GM19468 (cell line): ENCODE measurements around the gene ZFYVE9.
"Not testable (repeated sequence)": the region's sequence is repeated elsewhere in the genome, so short reads cannot be mapped to it uniquely, and the experiment has no call there.

Source experiments
- ATAC-seq: cut with Tn5 transposase; IDR thresholded peaks from one replicate; pipeline ENCODE4 v1.9.1; 2021; ENCODE audit warnings: mild to moderate bottlenecking, moderate library complexity, moderate number of reproducible peaks; ENCODE audit not compliant: unreplicated experiment; ENCODE audit errors: extremely low read depth

Gene ZFYVE9

DNA sequence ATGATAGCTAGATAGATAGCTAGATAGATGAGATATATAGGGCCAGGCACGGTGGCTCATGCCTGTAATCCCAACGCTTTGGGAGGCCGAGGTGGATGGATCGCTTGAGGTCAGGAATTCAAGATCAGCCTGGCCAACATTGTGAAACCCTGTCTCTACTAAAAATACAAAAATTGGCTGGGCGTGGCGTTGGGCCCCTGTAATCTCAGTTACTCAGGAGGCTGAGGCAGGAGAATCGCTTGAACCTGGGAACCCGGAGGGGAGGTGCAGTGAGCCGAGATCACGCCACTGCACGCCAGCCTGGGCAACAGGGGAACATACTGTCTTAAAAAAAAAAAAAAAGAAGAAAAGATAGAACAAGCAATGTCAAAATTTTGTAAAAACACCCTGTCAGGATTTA, 8.6 kb downstream of the ZFYVE9 start:
- not testable (repeated sequence) for ATAC-seq

DNA sequence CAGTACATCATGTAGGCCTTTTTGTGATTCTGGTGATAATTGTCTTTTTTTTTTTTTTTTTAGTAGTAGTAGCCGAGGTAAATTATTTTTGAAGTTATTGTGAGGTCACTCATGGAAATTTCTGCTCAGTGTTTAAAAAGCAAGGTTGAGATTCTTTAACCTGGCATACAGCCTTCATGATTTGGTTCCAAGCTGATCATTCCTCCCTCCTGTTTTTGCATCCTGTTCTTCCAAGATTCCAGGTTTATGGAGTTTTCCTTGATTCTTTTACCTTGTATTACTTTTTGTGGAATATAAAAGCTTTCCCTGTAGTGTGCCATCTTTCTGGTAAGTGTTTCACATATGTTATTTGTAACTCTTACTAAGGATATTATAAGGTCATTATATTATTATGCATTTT, 9.1 kb downstream of the ZFYVE9 start:
- no peak for ATAC-seq

DNA sequence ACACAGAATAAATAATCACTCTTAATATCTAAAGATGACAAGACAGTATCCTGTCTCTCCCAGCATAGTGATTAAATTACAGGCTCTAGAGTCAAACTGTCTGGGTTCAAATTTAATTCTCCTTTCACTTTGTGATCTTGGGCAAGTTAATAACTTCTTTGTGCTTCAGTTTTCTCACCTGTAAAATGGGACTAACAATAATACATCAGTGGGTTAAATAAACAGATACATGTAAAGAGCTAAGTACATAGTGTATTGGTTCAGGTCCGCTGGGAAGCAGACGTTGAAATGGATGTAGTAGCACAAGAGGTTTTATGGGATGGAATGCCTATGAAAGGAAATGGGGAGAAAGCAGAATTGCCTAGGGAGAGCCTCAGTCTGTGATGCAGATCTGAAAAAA, 10.7 kb downstream of the ZFYVE9 start:
- no peak for ATAC-seq

DNA sequence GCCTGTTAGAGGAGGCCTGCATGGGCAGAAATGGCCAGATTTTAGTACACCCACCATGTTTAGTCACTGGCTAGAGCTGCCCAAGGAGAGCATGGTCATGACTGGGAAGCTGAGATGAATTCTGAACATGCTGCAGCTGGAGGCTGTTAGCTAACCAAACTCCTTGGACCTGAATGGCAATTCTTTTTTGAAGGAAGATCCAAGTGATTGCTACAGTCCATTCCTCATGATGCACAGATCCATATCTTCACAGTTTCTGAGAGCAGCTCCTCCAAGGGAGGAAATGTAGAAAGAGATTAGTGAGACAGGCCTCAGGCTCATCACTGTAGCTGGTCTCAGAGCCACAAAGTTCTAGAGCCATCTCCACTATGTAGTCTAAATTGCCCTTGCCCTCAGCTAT, 11.1 kb downstream of the ZFYVE9 start:
- no peak for ATAC-seq

DNA sequence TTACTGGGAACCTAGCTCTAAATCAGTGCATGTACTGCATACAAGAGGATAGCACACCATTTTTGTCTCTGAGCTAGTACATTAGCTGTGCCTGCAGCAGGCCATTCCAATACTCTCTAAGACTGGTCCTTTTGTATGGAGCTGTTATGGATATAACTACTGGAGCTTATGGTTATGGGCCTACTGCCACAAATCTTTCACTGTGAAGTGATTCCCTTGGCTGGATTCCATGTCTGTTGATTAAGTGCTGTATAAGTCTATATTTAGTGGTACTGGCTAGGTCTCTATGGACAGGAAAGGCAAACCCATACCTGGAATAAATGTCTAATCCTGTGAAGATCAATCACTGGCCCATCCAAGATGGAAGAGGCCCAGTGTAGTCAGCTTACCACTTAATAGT, 12.0 kb downstream of the ZFYVE9 start:
- no peak for ATAC-seq

DNA sequence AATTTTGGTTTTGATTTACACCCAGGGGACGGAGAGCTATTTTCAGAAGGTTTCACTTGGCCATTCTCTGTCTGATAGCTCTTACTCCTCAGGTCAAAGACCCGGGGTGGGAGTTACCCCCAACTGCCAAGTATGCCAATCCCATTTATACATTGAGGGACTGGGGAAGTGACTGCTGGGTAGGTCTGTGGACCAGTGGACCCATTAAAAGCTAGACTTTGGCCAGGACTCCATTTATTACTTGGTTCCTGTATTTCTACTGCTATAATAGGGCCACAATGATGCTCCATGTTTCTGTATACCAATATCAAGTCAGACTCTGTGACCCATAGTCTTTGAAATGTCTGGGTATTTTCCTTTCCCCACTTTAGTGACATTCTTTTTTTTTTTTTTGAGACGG, 14.6 kb downstream of the ZFYVE9 start:
- ATAC-seq: no peak

DNA sequence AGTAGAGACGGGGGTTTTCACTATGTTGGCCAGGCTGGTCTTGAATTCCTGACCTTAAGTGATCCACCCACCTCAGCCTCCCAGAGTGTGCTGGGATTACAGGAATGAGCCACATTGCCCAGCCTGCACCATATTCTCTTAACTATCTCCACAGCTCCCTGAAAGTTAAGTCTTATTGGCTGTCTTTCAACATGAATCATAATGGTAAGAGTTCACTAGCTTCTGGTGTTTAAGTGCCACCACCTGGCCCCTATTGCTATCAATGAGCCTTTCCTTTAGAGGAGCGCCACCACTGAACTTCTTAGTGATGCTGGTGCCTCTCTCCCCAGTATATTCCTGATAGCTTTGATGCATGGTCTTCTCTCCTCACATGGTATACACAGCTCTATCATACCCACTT, 15.7 kb downstream of the ZFYVE9 start:
- no peak for ATAC-seq

DNA sequence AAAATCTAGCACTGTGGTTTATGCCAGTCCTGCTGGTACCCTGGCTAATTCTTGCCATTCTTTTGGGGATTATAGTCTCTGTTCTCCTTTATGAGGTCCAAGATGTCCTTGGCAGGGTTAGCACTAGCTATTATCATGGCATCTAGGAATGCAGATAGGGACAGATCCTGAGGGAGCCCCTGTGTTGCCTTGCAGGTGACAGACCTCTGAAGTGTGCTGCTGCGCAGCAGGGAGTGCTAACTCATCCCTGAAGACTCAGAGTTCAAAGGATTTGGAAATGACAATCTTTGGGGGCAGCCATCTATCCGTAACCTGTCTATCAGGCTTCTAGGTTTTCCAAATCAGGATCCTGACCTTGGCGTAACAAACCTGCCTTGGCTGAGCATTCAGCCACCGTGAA, 16.3 kb downstream of the ZFYVE9 start:
- ATAC-seq: no peak

DNA sequence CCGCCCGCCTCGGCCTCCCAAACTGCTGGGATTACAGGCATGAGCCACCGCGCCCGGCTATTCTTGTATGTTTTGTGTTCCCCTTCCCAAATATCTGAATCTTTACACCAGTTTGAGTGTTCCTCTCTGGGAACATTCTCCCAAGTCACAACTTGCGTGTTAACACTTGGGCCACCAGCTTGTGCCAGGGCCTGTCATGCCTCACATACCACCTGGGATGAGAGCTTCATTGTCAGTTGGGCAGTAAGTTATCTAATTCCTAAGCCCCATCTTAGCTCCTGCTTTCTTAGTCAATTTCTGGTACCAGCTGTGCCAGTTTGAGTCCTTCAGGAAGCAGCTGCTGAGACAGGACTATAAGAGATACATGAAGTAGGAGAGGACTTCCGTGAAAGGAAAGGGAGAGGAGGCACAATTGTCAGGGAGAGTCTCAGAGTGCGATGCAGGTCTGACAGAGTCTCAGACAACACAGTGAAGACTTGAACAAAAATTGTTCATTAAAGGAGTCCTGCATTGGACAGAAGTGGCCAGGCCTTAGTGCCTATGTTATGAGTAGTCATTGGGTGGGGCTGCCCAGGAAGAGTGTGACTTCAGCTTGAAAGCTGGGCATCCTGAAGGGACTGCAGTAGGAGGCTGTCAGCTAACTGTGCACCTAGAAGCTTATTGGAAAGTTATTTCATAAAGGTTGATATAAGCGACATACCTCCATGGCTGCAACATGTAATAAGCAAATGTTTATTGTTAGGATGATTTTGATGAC, 17.3 kb downstream of the ZFYVE9 start:
- no peak for ATAC-seq

DNA sequence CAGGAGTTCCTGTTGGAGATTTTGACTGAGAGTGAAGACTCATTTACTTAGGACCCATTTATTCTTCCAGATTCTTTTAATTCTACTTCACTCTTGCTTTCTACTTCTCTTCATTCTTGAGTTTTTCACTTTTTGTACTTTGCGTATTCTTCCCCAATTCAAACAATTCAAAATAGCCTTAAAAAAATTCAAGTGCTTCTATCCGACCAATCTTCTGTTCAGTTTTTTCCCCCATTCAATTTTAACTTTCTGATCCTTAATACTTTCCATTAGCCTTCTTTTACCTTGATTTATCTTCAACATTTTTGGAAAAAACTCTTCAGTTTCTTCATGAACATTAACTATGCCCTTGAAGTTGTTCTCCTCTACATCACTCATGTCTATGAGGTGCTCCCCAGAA, 21.1 kb downstream of the ZFYVE9 start:
- no peak for ATAC-seq

DNA sequence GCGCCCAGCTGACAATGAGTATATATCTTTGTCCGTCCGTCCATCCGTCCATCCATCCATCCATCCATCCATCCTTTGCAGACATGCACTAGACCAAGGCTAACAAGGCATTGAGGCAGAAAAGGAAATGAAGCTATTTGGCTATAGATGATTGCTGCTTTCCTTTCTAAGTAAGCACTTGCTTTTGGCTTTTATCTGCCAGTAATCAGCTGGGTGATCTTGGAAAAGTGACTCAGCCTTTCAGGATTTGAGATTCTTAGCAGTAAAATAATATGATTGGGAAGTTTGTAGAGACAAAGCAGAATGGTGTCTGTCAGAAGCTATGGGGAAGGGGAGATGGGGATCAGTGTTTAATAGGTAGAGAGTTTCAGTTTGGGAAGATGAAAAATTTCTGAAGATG, 22.7 kb downstream of the ZFYVE9 start:
- no peak for ATAC-seq

DNA sequence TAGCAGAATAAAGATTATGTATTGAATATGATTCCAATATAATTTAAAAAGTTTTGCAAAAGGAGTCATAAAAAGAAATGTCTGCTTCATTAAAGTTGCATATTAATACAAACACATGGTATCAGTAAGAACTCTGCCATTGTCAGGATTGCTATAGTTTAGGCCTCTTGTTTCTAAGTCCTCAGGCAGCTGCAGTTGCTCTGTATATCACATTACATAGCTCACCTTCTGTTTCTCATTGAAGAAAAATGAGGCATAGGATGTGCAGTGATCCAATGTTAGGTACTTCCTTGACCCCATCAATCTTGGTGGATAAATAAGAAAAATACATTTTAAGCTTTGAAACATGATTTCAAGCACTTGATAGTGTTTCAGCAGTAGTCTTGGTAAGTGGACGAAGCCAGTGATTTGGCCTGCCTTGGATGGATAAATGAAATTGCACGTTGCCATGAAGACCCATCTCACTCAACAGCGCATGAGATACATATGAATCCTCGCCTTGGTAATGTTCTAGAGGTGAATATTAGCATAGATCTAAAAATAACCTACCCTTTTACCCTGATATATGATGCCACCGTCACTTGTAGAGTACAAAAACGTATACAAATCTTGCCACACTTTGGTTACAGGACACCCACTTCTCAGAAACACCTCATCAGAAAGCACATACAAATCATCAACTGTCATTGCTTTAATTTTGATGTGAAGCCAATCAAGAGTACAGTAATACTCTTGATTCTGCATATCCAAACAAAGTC, 25.3 kb downstream of the ZFYVE9 start:
- ATAC-seq: no peak

DNA sequence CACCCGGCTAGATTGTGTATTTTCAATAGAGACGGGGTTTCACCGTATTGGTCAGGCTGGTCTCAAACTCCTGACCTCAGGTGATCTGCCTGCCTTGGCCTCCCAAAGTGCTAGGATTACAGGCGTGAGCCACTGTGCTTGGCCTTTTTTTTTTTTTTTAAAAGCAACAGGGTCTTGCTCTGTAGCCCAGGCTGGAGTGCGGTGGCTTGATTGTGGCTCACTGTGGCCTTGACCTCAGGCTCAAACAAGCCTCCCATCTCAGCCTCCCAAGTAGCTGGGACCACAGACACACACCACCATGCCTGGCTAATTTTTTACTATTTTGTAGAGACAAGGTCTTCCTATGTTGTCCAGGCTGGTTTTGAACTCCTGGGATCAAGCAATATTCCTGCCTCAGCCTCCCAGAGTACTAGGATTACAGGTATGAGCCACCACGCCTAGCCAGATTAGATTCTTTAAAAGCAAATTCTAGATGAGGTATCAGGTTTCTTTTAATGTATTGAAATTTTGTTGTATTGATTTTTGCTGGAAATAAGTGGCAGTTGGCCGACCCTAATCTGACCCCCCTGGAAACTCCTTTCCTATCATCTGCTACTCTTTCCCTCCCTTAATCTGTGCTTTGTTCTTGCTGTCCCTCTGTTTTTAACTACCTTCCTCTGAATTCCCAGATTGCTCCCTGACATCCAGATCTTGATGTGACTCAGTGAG, 26.6 kb downstream of the ZFYVE9 start:
- no peak for ATAC-seq

DNA sequence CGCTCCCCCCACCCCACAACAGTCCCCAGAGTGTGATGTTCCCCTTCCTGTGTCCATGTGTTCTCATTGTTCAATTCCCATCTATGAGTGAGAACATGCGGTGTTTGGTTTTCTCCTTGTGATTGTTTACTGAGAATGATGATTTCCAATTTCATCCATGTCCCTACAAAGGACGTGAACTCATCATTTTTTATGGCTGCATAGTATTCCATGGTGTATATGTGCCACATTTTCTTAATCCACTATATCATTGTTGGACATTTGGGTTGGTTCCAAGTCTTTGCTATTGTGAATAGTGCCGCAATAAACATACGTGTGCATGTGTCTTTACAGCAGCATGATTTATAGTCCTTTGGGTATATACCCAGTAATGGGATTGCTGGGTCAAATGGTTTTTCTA, 29.3 kb downstream of the ZFYVE9 start:
- ATAC-seq: not testable (repeated sequence)

DNA sequence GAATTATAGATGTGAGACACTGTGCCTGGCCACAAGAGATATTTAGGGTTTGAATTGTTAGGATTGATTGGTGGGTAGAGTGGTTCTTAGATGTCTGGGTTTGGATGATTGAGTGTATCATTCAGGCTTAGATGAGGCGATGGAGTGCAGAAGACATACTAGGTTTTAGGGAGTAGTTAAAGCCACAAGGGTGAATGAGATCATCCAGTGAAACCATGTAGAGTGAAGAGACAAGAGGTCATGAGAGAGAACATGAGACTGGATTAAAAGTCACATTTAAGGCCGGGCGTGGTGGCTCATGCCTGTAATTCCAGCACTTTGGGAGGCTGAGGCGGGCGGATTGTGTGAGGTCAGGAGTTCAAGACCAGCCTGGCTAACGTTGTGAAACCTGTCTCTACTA, 37.2 kb downstream of the ZFYVE9 start:
- ATAC-seq: no peak

DNA sequence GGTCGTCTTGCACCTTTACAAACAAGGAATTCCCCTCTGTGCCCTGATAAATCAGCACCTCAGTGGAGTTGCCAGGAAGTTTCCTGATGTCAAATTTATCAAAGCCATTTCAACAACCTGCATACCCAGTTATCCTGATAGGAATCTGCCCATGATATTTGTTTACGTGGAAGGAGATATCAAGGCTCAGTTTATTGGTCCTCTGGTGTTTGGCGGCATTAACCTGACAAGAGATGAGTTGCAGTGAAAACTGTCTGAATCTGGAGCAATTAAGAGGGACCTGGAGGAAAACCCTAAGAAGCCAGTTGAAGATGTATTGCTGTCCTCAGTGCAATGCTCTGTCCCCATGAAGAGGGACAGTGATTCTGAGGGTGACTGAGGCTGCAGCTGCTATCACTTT, 38.3 kb downstream of the ZFYVE9 start:
- ATAC-seq: no peak

DNA sequence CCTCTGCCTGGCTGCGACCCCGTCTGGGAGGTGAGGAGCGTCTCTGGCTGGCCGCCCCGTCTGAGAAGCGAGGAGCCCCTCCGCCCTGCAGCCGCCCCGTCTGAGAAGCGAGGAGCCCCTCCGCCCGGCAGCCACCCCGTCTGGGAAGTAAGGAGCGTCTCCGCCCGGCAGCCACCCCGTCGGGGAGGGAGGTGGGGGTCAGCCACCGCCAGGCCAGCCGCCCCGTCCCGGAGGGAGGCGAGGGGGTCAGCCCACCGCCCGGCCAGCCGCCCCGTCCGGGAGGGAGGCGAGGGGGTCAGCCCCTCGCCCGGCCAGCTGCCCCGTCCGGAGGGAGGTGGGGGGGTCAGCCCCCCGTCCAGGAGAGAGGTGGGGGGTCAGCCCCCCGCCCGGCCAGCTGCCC, 39.9 kb downstream of the ZFYVE9 start:
- not testable (repeated sequence) for ATAC-seq

DNA sequence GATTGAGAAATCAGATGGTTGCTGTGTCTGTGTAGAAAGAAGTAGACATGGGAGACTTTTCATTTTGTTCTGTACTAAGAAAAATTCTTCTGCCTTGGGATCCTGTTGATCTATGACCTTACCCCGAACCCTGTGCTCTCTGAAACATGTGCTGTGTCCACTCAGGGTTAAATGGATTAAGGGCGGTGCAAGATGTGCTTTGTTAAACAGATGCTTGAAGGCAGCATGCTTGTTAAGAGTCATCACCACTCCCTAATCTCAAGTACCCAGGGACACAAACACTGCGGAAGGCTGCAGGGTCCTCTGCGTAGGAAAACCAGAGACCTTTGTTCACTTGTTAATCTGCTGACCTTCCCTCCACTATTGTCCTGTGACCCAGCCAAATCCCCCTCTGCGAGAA, 40.4 kb downstream of the ZFYVE9 start:
- ATAC-seq: not testable (repeated sequence)

DNA sequence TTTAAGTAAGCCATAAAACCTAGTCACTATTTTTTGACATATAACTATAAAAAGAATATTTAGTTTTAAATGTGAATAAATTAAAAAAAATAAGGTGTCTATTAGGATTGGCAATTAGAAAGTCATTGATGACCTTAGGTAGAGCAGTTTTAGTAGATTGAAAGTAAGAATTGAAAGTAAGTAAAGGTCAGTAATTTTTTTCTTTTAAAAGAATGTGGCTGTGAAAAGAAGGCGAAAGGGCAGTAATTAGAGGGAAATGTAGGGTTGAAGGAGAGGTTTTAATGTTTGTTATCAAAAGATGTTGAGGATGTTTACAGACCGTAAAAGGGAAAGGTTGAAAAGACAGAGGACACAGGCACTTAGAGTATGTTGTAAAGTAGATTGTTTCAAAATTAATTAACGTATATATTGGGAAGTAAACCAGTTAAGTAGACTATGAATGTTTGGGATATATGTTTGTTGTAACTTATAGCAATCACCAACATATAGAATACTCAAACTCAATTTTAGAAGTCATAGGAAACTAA, 41.0 kb downstream of the ZFYVE9 start:
- ATAC-seq: no peak

DNA sequence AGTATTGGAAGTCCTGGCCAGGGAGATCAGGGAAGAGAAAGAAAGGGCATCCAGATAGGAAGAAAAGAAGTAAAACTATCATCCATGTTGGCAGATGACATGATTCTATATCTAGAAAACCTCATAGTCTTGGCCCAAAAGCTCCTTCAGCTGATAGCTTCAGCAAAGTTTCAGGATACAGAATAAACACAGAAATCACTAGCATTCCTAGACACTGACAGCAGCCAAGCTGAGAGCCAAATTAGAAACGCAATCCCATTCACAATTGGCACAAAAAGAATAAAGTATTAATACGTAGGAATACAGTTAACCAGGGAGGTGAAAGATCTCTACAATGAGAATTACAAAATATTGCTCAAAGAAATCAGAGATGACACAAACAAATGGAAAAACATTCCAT, 44.6 kb downstream of the ZFYVE9 start:
- no peak for ATAC-seq

DNA sequence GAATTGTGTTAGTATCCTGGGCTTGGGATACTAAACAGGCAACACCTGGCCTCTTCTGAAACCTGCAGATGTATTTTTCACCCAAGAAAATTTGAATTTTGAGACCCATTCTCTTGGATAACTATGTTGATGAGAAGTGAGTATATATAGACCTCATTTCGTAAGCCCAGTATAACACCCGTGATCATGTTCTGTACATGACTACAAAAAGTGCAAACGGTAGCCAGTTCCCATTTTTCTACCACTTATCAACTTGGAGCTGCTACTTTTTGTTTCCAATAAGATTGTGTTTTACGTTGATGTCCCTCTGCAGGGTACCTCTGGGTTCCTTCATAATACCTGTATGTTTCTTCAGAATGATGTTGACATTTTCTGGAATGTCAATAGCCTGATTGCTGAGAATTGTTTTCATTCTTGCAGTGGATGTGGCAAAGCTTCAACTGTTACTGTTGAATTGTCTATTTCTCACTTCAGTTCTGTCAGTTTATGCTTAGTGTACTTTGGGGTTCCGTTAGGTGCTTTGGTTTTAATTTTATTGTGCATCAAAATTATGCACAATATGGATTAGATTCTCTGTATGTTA, 48.1 kb downstream of the ZFYVE9 start:
- no peak for ATAC-seq
